A172 (cell line): Measurements from ENCODE around the gene CYP19A1. TPM values are rescaled to one million over a fixed set of nuclear protein-coding genes. Genes with fewer than 3 reads are reported as not detected.
A peak's percentile ranks its signal among the peaks of the same experiment; 100 is the strongest.
"Not testable (repeated sequence)": the region's sequence is repeated elsewhere in the genome, so short reads cannot be mapped to it uniquely, and the experiment has no call there.

Experiments
- DNase-seq: peaks from one replicate; pipeline ENCODE4 v3.0.0-alpha.2; 2015; ENCODE audit warnings: low spot score
- total RNA-seq: library from RNA; depleted of rRNA; stranded (reverse); fragments of >200 nt; shearing (Covaris generic); gene quantifications from 2 replicates; pipeline ENCODE4 v1.2.3, GENCODE V29; 2014

CYP19A1 gene
- total RNA-seq, 1 experiment from 2014 or later: not detected

- DNase-seq: no peak
Measured at GRCh38 chr15:51212239-51212638, 126.2 kb downstream of the CYP19A1 start.

- no peak for DNase-seq
Measured at GRCh38 chr15:51205050-51205975, 133.1 kb downstream of the CYP19A1 start.

GRCh38 chr15:51203797-51204196 is 134.6 kb downstream of the CYP19A1 start:
- no peak for DNase-seq

GRCh38 chr15:51202783-51203182 is 135.6 kb downstream of the CYP19A1 start:
- DNase-seq: no peak

- DNase-seq: no peak
Measured at GRCh38 chr15:51201581-51201980, 136.8 kb downstream of the CYP19A1 start.

- DNase-seq: no peak
Measured at GRCh38 chr15:51200792-51201191, 137.6 kb downstream of the CYP19A1 start.

GRCh38 chr15:51199541-51199940 is 138.9 kb downstream of the CYP19A1 start:
- no peak for DNase-seq

- no peak for DNase-seq
Measured at GRCh38 chr15:51198701-51199232, 139.6 kb downstream of the CYP19A1 start.

GRCh38 chr15:51195459-51195858 is 142.9 kb downstream of the CYP19A1 start:
- no peak for DNase-seq

- DNase-seq: no peak
Measured at GRCh38 chr15:51193979-51194378, 144.4 kb downstream of the CYP19A1 start.

GRCh38 chr15:51193526-51193925 is 144.9 kb downstream of the CYP19A1 start:
- no peak for DNase-seq

- peak; percentile 65 for DNase-seq
Measured at GRCh38 chr15:51192521-51193280, 145.7 kb downstream of the CYP19A1 start.

- DNase-seq: no peak
Measured at GRCh38 chr15:51191766-51192165, 146.6 kb downstream of the CYP19A1 start.

- DNase-seq: no peak
Measured at GRCh38 chr15:51191072-51191670, 147.2 kb downstream of the CYP19A1 start.

GRCh38 chr15:51190424-51191068 is 147.8 kb downstream of the CYP19A1 start:
- DNase-seq: no peak

GRCh38 chr15:51189669-51190385 is 148.6 kb downstream of the CYP19A1 start:
- DNase-seq: no peak

GRCh38 chr15:51188791-51189190 is 149.6 kb downstream of the CYP19A1 start:
- not testable (repeated sequence) for DNase-seq

- DNase-seq: no peak
Measured at GRCh38 chr15:51186891-51187290, 151.5 kb downstream of the CYP19A1 start.

- no peak for DNase-seq
Measured at GRCh38 chr15:51186181-51186705, 152.2 kb downstream of the CYP19A1 start.
